A204.1 (cell line): ENCODE results near the gene PEX26.
"Not testable (repeated sequence)": the region's sequence is repeated elsewhere in the genome, so short reads cannot be mapped to it uniquely, and the experiment has no call there.

Experiments used
- FAIRE-seq: peaks from 2 replicates; lab custom pipeline; 2012; peaks lifted over from hg19 to GRCh38; lab: Jason Lieb, UNC

PEX26 gene

DNA sequence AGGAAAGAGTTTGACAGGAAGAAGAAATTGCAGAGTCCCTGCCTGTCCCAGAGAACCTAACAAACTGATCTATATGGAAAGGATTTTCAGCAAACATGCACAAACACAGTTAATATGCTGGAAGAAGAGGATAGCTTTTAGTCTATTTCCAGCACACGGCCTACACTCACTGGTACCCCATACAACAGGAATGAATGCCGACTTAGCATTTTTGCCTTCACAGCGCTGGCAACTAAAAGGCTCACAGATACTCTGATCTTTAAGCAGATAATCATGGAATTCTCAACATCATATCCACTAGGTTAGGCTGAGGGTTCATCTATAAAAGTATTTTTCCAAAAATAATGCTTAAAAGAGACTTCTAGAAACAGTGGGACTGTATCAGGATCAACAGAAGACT lies 23.0 kb downstream of the PEX26 start:
- FAIRE-seq, result no peak

DNA sequence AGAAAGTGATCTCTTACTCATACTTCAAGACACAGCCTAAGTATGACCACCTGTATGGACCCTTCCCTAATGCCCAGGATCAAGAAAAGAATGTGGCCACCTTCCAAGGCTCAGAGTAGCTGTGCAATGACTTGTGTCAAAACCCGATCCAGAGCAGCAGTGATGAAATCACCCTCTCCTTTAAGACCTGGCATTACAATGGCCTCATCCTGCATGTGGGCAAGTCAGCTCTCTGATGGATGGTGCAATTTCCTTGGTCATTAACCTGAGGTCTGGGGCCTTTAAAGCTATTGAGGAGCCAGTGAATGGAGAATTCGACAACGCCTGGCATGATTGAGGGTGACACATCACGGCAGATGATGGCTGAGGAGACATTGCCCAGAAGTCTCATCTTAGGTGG lies 23.7 kb downstream of the PEX26 start:
- FAIRE-seq, result no peak

DNA sequence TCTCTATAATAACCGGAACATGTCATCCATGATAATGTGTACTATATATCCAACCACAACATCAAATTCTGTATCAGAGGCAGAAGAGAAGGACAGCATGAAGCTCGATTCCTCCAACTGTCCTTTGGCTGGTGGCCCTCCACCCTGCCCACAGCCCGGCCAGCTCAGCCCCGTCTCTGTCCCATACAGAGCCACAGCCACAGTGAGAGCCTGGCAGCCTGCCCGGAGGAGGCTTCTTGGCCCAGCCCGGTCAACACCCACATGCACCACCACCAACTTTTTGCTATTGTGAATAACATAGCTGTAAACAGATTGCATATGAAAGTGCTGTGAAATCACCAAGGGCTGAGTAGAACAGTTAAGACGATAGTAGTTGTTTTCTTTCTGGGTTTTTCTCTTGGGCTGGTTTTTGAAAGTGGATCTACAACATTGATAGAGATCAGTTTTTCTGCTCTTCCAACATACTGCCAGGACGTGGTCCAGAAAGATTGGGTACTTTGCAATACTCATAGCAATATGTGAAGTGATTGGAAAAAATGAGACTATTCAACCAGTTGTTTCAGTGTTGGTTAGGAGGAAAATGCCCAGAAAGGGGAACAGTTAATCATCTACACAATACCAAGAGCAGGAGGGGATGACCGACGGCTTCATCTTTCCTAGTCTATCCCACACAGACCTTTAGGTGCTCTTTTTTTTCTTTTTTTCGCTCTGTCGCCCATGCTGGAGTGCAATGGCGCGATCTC lies 25.9 kb downstream of the PEX26 start:
- no peak for FAIRE-seq

DNA sequence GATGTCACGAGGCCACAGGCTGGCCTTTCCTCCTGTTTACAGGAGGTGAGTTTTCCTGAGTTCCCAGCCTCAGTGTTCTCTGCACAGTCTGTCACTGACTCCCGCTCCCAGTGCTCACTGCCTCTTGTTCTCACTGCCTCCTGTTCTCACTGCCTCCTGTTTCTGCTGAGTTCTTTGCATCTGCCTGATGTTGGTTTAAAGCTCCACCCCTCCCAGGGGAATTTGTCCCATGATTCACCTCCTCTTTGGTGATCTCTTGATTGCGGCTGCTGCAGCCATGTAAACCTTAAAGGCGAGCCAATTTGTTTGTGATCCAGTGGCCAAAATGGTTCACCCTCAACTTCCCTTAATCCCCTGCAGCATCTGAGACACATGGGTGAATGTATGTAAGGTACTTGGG lies 26.8 kb downstream of the PEX26 start:
- no peak for FAIRE-seq

DNA sequence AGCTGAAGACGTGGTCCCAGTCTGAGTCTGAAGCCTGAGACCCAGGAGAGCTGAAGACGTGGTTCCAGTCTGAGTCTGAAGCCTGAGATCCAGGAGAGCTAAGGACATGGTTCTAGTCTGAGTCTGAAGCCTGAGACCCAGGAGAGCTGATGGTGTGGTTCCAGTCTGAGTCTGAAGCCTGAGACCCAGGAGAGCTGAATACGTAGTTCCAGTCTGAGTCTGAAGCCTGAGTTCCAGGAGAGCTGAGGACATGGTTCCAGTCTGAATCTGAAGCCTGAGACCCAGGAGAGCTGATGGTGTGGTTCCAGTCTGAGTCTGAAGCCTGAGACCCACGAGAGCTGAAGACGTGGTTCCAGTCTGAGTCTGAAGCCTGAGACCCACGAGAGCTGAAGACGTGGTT lies 28.2 kb downstream of the PEX26 start:
- FAIRE-seq, result not testable (repeated sequence)

DNA sequence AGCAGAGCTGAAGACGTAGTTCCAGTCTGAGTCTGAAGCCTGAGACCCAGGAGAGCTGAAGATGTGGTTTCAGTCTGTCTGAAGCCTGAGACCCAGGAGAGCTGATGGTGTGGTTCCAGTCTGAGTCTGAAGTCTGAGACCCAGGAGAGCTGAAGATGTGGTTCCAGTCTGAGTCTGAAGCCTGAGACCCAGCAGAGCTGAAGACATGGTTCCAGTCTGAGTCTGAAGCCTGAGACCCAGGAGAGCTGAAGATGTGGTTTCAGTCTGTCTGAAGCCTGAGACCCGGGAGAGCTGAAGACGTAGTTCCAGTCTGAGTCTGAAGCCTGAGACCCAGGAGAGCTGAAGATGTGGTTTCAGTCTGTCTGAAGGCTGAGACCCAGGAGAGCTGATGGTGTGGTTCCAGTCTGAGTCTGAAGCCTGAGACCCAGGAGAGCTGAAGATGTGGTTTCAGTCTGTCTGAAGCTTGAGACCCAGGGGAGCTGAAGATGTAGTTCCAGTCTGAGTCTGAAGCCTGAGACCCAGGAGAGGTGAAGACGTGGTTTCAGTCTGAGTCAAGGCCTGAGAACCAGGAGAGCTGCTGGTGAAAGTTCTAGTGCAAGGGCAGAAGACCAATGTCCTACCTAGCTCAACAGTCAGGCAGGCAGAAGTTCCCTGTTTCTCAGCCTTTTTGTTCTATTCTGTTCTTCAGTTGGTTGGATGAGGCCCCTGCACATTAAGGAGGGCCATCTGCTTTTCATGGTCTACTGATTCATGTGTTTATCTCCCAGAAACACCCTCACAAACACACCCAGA lies 29.0 kb downstream of the PEX26 start:
- FAIRE-seq, result not testable (repeated sequence)

DNA sequence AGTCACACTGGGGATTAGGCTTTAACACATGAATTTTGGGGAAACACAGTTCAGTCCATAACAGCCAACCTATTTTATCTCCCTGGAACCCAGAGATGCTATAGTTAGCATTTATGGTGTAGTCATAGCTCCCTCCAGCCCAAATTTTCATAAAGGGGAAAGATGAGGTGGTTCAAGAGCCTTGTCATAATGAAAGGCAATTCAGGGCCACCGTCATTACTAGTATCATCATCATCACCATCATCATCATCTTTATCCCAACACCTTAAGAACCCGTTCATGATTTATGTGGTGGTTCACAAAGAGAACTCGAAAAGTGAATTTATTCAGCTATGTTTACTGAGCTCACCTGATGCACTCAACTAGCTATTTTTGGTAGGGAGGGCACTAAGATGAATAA lies 30.4 kb downstream of the PEX26 start:
- no peak for FAIRE-seq

DNA sequence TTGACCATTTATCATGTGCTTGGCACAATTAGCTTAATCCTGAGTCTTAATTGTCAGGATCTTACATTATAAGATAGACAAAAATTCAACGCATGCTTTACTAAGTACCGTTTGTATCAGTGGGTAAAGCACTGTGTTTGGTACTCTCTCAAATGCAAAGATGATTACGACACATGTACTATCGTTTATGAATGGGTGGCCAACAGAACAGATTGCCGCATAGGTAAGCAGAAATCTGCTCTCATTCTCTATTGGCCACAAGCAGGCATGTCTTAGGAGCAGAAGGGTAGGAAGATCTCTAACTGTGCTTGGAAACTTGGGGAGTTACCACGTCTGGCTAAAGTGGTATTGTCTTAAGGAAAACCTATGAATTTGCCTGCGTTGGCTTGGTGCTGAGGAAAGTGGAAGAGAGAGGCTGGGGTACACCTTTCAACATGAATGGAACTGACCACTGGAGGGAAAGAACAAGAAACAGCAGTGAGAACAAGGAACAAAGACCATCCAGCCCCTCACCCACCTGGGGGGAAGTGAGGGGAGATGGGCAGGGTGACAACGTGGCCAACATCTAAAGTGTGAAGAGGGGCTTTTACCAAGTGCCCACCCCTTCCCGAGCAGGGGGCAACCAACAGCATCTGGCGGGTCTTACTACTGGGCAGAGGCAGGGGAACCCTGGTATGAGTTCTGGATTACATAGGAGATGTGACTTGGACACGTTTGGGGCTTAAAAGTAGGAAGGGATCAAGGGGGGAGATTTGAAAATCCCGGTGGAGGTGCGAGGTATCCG lies 31.8 kb downstream of the PEX26 start:
- FAIRE-seq, result no peak

DNA sequence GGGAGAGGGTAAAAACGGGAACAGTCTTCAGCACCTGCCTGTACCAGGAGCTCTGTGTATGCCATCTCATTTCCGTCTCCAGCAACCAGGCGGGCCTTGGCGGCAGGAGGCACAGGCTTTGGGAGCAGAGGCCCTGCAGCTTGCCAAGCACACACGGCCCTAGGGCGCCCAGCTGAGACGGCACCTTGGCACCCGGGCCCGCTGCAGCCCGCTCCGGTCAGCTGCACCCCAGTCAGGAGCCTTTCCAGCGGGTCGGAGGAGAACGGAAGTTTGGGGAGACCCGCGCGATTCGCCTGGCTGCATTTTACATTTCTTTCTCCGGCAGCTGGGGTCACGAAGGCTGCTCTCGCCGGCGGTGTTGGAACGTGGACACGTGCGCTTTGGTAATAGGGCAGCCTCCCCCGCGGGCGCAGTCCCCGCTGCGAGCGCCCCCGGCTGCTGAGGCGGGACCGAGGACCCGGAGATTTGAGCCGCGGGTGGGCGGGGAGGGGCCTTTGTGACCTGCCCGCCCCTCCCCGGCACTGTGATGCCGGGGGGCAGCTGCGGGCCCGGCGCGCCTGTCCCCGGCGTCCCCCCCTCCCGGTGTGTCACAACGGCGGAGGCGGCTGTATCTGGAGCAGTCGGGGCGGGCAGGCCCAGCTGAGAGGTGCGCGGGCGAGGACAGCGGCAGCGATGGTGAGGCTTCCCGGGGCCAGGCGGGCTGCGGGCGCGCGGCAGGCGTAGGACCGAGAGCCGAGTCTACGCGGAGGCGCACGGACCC lies 32.6 kb downstream of the PEX26 start, which contains the start of gene TUBA8:
Gene TUBA8, plus strand, starts transcription at position 616 of the 760 bp plus-strand sequence. Its CDS starts 57 bp downstream, at position 673.
- no peak for FAIRE-seq

DNA sequence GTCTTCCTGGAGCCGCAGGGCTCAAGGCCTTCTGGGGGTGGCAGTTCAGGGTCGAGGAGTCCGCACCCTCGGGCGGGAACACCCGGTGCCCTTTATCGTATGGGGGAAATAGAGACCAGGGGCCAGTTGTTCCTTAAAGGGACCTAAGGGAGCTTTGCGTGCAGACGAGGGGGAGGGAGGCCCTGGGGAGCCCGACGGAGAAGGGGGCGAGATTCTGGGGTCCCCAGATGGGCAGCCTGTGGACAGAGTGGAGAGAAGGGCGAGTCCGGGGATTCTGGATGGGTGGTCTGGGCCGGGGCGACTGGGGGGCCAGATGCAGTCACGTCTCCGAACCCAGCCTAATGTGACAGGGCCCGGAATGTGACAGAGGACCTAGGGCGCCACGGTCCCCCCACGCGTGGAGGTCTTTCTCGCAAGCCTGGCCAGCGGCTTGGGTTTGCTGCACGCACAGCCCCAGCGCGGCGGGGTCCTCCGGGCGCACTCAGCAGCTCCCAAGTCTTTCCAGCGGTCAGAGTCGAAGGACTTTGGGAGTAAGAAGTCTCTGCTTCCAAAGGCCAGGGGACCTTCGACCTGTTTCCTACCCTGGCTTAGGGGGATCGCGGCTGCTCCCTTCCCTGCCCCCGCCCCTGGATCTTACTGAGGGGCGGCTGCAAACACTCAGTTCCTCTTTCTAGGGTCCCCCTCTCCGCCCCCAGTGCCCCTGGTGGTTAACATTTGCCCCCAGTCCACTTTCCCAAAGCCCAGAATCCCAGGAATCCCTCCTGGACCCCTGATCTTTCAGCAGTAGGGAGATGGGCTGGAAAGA lies 33.4 kb downstream of the PEX26 start:
- FAIRE-seq, result no peak

DNA sequence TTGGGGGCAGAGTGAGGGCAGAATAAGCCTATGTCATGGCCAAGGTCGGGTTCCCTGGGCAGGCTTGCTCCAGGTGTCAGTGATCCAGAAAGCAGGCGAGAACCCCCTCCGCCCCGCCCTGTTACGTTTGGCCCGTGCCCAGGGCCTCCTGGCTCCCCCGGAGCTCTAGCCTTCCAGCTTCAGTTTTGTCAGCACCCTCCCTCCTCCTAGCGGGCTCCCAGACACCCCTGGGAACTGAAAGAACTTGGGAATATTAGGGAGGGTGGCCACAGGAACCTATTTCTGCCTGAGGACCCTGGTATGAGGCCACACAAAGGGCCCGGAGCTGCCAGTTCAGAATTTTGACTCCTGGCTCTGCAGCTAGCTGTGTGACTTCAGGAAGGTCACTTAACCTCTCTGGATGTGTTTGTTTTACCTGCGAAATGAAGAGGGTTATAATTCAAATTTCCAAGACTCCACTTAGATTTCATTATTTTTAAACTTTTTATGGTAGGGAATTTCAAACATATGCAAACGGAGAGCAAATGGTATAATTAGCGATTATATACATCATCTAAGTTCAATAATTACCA lies 34.1 kb downstream of the PEX26 start:
- no peak for FAIRE-seq

DNA sequence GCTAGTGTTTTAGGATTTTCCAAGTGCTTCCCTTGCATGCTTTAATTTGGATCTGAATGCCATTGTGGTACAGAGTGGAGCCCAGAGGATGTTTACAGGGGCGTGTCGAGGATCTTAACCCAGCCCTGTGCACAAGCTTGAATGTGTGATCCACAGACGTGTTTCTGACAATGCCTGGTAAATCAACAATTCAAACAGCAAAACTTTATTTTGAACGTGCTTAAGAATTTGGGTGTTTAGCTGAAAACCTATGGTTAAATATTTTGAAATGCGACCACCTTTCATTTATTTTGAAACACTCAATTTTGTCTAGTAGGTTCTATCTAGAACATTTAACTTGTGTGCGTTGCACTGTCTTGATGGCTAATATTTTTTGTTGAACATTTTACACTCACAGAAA lies 34.6 kb downstream of the PEX26 start:
- no peak for FAIRE-seq

DNA sequence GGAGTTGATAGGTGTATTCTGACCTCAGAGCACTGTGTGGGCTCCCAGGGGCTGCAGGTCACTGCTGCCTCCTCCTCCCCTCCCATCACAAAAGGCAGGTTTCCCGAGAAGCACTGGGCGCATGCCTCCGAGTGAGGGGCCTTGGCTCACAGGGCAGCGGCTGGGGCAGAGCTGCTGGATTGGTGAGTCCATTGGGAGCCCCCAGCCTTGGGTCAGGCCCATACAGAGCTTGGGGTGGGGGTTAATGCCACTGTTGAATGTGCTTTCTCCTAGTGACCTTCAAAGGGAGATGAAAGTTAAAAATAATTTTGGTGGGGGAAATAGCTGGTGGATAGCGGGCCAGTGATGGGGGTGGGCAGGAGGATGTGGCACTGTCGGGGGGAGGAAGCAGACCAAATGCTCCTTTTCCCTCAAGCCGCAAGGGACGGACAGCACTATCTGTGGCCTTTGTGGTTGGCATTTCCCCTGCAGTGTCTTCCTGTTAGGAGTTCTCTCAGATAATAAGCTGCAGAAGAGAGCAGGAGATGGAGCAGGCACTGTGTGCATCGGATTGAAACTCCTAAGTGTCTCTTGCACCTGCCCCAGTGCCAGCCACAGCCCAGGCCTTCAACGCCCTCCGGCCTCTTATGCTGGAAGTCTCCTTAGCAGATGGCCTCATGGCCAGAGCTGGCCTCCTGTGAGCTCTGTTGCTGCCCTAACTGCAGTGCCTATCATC lies 36.0 kb downstream of the PEX26 start:
- FAIRE-seq, result no peak

DNA sequence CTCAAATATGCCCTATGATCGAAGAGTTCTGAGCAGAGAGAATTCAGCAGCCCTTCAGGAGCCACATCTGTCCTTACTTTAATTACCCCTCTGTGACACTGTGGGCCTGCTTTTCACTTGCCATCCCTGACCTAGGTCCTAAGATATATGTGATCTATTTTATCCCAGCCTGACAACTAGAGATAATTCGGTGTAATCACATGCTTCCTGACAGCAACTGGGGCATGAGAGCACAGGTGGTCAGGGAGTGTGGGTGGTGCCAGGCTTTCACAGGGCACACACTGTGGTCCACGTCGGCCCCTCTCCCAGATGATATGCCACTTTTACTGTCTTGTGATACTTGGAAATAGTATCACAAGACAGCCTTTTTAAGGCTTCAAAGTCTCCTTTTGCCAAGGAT lies 36.7 kb downstream of the PEX26 start:
- no peak for FAIRE-seq

DNA sequence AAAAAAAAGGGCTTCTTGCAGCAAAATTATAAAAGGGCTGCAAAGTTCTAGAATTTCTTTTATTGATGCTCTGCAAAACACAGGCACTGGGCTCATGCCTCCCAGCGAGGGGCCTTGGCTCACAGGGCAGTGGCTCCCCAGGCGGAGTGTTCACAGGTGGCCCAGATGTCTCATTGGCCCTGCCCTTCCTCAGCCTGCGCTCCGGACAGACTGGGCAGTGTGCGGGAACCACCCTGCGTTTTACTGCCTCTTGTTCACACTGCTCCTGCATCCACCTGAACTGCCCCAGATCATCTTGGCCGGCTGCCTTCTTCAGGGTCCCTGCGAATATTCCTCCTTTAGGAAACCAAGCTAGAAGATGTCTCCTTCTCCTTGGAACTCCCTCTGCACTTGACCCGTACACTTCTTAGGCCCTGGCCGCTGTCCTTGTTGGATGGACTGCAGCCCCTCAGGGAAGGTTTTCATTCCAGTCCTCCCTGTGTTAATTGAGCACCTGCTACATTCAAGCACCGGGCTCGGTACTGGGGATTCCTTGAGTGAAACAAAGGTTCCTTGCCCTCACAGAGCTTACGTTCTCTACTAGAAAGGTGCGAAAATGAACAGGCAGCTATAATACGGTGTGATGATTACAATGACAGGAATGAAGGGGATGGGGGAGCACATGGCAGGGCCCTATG lies 37.3 kb downstream of the PEX26 start:
- no peak for FAIRE-seq

DNA sequence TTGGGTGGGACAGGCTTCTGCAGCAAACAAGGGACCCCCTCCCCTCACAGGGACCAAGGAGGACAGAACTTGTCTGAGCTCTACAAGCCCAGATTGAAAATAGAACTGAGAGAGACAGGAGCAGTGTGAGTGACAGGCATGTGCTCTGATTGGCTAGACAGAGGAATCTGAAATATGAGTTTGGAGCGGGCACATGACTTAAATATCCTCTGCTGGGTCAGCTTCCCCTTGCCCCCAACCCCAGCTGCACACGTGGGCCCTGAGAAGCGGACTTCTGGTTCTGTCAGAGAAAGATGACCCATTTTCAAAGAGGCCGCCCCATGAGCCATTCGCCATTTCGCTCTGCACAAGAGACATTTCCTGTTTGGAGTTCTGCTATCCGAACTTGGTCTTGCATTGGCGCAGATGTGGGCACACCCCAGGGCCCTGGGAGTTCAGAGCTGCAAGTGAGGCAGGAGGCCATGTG lies 38.1 kb downstream of the PEX26 start:
- FAIRE-seq, result no peak

DNA sequence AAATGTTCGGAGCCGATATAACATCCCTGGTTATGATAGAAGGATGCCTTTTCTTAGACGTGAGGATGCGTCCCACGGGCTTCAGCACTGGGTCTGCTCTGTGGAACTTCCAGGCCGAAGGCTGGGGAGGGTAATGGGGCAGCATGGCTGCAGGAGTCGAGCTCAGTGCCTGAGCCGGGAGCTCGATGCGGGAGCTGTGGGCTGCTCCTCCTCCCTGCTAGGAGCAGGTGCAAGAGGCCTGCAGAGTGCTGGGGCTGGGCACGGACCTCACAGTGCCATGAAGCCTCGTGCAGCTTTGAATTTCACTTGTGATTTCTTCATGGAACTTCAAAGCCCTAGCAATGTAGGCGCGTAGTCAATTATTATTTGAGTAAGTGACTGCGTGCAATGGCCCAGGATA lies 38.8 kb downstream of the PEX26 start:
- no peak for FAIRE-seq

DNA sequence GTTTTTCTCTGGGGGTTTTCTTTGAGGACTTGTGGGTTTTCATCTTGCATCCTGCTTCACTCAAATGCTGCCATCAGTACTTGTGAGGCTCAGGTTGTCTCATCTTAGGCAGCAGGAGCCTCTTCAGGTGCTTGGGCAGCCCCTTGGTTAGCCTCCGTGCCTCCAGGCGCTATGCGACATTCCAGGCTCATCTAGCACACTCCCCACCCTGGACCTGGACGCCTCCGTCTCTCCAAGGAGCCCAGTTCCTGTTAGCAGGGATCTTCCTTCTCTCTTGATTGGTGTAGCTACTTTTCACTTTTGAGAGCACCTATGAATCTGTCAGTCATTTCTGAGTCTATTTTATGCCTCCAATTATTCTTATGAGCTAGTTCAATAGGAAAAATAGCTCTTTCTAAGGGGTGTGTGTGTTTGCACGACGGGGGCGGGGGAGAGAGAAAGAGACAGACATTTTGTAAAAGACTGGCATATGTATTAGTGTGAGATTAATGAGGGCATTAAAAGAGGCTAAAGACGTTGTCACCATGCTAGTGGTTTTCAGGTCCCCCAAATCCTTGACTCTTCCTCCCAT lies 40.6 kb downstream of the PEX26 start:
- no peak for FAIRE-seq

DNA sequence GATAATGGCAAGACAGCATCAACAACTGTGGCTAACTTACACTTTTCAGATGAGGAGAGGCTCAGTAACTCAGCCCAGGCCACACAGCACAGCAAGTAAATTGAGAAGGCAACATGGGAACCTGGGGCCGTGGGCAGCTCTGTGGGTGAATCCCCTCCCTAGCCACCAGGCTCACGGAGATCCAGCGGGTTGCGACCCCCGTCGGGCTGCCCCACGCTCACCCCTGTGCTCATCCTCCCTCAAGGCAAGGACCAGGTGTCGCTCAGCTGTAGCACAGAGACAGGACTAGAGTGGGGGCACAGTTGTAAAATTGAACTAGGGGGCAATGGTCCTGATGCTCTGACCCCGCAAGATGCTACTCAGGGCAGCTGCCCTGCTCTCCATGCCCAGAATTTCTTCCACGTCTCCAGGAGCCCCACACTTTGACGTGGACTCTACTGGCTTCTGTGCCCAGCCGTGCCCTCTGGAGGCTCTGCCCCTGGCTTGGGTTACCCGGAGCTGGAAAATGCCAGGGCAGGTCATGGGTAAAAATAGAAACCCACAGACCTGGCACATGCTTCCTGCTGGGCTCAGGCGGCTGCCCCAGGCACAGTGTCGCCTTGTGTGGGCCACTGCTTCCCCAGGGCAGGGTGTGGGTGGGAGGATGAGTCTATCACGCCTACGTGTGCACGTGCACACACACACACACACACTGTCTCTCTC lies 41.8 kb downstream of the PEX26 start:
- FAIRE-seq, result no peak
